BJ (cell line): Measurements from ENCODE around the gene POLR1G. TPM values are rescaled to one million over a fixed set of nuclear protein-coding genes. Genes with fewer than 3 reads are reported as not detected.
A peak's percentile ranks its signal among the peaks of the same experiment; 100 is the strongest.
"Not testable (repeated sequence)": the region's sequence is repeated elsewhere in the genome, so short reads cannot be mapped to it uniquely, and the experiment has no call there.

ENCODE experiments used
- CTCF ChIA-PET: fragments of 350-600 bp; formaldehyde crosslinking; extraction: SDS; loops from one replicate; lab custom pipeline; 2021; ENCODE audit warnings: antibody characterized with exemption, inconsistent platforms; lab: Yijun Ruan, JAX
- POLR2A ChIA-PET: fragments of 300-600 bp; sonication (Branson Sonifier 250); formaldehyde crosslinking; extraction: SDS; loops from one replicate; lab custom pipeline; 2021; ENCODE audit warnings: antibody characterized with exemption; lab: Charles Lee
- DNase-seq: peaks from one replicate; pipeline ENCODE4 v3.0.0-alpha.2; 2011; ENCODE audit warnings: low read depth
- H3K27me3 ChIP-seq: 2 replicates; pipeline ENCODE4 v1.6.0; 2011; ENCODE audit warnings: low read length; ENCODE audit not compliant: control insufficient read depth, insufficient read depth
- H3K36me3 ChIP-seq: 2 replicates; pipeline ENCODE4 v1.5.1; 2011; ENCODE audit warnings: low read length; ENCODE audit not compliant: control insufficient read depth, insufficient read depth
- H3K4me3 ChIP-seq: 2 replicates; pipeline ENCODE4 v1.5.1; 2011; ENCODE audit warnings: low read depth, mild to moderate bottlenecking, control low read depth, low read length
- polyA plus RNA-seq: library from polyadenylated mRNA; depleted of rRNA; stranded (reverse); fragments of >200 nt; gene quantifications from 2 replicates; pipeline ENCODE4 v1.2.3, GENCODE V29; 2011
- TF ChIP-seq, protein P1 (sequence below): IDR thresholded peaks from 2 replicates; pipeline ENCODE4 v1.5.1; 2011; ENCODE audit warnings: low read depth, mild to moderate bottlenecking, control low read depth, inconsistent platforms, low read length, moderate library complexity; ENCODE audit not compliant: insufficient read depth

Gene POLR1G
- polyA plus RNA-seq, 1 experiment, result 3.0 TPM

DNA sequence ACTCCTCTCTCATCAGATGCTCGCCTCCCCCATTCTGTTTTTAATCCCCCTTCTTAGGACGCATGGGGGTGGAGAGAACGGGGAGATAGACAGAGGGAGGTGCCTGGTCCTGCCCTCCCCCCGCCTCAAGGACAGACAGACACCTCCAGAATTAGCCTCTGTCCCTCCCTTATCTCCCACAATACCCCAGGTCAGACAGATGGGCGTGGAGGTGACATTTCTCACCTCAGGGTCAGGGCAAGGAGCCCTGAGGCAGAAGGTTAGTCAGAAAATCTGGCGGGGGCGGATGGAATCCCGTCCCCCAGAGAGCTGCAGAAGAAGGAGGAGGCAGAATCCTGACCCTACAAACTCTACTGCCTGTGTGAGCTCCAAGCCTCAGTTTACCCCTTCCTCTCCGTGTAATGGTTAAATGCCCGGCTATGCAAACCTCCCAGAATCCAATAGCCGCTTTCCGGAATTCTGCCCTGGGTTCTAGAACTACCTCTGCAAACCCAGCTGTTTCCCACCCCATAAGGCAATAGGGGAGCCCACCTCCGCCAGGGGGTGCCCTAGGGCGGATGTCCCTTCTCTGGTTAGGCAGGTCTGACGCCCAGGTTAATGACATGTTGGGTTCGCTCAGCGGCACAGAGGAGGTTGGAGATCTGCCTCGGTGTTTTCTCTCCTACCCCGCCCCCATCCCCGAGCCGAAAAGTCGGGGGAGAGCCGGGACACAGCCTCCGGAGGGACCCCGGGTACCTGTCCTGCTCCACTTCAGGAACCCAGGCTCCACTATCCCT, 2.5 kb upstream of the POLR1G start:
- no peak for DNase-seq
- H3K36me3 ChIP-seq, result no peaks in the 10 kb centered on the region
- ChIA-PET CTCF (interaction anchor here (0.8 to 3.9 kb wide), 12 partner anchors 9 to 92 kb away, joined by 3 to 25 read pairs (median 4); no protein-coding TSS in a partner anchor), POLR2A (no interaction called here)
- no peaks in the 10 kb centered on the region for H3K27me3 ChIP-seq
- H3K4me3 ChIP-seq, result peak overlapping the region; percentile 92
- TF ChIP-seq, protein P1, sequence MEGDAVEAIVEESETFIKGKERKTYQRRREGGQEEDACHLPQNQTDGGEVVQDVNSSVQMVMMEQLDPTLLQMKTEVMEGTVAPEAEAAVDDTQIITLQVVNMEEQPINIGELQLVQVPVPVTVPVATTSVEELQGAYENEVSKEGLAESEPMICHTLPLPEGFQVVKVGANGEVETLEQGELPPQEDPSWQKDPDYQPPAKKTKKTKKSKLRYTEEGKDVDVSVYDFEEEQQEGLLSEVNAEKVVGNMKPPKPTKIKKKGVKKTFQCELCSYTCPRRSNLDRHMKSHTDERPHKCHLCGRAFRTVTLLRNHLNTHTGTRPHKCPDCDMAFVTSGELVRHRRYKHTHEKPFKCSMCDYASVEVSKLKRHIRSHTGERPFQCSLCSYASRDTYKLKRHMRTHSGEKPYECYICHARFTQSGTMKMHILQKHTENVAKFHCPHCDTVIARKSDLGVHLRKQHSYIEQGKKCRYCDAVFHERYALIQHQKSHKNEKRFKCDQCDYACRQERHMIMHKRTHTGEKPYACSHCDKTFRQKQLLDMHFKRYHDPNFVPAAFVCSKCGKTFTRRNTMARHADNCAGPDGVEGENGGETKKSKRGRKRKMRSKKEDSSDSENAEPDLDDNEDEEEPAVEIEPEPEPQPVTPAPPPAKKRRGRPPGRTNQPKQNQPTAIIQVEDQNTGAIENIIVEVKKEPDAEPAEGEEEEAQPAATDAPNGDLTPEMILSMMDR, result peak; percentile 74

DNA sequence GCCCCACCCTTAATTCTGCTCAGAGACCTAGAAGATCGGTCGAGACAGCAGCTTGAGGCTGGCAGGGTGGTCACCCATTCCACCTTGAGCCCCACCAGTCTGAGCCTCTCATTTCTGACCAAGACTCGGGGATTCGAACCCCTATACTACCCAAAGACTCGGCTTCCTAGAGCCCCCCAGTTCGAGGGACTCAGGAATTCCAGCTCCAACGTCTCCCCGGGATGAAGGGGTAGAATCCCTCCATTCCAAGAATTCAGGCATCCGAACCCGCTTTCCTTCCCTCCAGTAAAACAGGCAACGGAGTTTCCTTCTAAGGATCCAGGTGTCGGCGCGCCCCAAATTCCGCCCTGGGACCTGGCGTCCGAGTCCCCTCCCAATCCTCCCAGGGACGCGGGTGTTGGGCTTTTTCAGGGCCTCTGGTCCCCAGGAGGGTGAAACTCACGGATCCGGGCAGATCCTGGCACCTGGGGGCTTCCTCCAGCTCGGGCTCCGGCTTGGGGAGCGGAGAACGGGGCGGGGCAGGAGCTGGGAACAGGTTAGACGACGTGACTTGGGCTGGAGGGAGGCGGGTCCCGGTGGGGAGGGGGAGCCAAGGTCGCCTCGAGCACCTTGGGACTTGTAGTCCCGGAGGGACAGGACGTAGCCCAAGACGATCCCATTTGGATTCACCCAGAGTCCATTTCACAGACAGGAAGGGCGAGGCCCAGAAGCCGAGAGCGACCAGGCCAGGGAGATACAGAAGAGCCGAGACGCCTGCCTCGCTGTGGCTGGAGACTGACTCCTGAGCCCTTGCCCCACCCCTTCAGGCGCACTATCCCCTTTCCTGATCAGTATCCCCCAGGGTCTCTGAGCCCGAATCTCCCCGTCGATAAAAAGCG, 1.6 kb upstream of the POLR1G start, which contains the start of gene PPP1R13L:
PPP1R13L (minus strand) TSS at position 513 of the 878 bp plus-strand sequence. CDS start 6,751 bp downstream, outside the sequence.
- TF ChIP-seq, protein P1, result no peak
- no peaks in the 10 kb centered on the region for H3K27me3 ChIP-seq
- H3K4me3 ChIP-seq, result peak within 1 kb of the TSS; percentile 92
- ChIA-PET POLR2A (no interaction called here), CTCF (interaction anchor here (0.8 to 3.9 kb wide), 9 partner anchors 8 to 91 kb away, joined by 3 to 25 read pairs (median 4); no protein-coding TSS in a partner anchor)
- no peak for DNase-seq
- H3K36me3 ChIP-seq, result no peaks in the 10 kb centered on the region

DNA sequence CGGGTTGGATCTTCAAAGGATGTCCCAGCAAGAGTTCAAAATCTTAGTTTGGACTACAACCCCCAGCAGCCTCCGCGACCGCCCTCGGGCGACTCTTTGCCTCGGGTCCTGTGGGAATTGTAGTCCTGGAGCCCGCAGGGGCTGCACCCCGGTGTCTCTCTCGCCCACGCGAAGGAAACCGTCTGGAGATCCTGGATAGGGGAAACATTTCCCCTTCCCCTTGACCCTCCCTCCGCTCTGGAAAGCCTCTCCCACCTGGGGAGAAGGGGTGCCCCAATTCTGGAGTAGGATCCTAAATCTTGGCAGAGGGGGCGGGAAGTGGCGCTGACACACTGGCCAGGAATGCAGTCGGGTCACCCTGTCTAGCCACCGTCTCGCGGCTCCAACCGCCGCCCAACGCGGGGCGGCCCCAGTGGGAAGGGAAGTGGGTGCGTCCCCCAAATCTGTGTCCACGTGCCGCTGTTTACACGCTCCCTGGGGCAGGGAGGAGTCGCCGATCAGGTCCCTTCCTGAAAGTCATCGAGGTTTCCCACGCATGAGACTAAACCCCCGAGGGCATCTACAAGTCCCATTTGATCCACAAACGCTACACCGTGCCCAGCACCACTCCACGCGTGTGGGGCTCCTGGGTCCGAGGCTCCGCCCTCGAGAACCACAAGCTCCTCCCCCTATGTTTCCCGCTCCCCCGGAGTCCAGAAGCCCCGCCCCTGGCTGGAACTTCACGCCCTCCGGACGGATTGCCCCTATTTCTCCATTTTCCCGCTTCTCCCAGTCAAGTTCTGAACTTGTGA, 814 bp upstream of the POLR1G start:
- Histone ChIP-seq H3K4me3 (peak overlapping the region; percentile 92), H3K27me3 (no peaks in the 10 kb centered on the region), H3K36me3 (no peaks in the 10 kb centered on the region)
- DNase-seq, result peak; percentile 67
- TF ChIP-seq, protein P1, result no peak
- CTCF ChIA-PET, result interaction anchor here (0.6 to 1.0 kb wide), 5 partner anchors 11 to 379 kb away, joined by 3 to 5 read pairs (median 4); no protein-coding TSS in a partner anchor
- POLR2A ChIA-PET, result interaction anchor here (1.0 kb wide), 1 partner anchor 19 kb away, joined by 3 read pairs; no protein-coding TSS in a partner anchor

DNA sequence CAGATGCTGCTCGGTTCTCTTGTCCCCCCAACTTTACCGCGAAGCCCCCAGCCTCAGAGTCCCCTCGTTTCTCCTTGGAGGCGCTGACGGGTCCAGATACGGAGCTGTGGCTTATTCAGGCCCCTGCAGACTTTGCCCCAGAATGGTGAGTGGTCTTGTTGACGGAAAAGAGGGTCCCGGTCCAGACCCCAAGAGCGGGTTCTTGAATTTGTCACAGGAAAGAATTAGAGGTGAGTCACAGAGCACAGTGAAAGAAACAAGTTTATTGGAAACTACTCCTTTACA, 589 bp downstream of the POLR1G start:
- H3K36me3 ChIP-seq, result no peaks in the 10 kb centered on the region
- TF ChIP-seq, protein P1, result no peak
- DNase-seq, result no peak
- H3K27me3 ChIP-seq, result no peaks in the 10 kb centered on the region
- peak overlapping the region; percentile 92 for H3K4me3 ChIP-seq
- ChIA-PET POLR2A (no interaction called here), CTCF (no interaction called here)

DNA sequence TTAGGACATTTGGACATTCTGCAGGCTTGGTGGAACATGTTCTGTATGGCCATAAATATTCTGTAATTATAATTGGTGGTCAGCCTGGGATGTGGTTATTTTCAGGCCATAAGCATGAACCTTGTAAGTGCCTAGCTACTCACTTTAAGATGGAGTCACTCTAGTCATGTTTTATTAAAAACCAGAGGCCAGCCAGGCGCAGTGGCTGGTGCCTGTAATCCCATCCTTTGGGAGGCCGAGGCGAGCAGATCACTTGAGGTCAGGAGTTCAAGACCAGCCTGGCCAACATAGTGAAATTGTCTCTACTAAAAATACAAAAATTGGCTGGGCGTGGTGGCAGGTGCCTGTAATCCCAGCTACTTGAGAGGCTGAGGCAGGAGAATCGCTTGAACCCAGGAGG, 1.1 kb downstream of the POLR1G start:
- CTCF ChIA-PET, result interaction anchor here (1.0 kb wide), 1 partner anchor 78 kb away, joined by 3 read pairs; no protein-coding TSS in a partner anchor
- H3K4me3 ChIP-seq, H3K36me3 ChIP-seq, DNase-seq, POLR2A ChIA-PET, H3K27me3 ChIP-seq: not testable (repeated sequence)
